Calu3 (cell line): ENCODE measurements around the gene ZC2HC1C. TPM values are rescaled to one million over a fixed set of nuclear protein-coding genes. Genes with fewer than 3 reads are reported as not detected.

Source experiments
- BruUV-seq: library from RNA; stranded (reverse); fragments of 400-500 nt; replicated peaks from 2 replicates; lab custom pipeline; 2021; lab: Mats Ljungman, UMichigan
- CTCF ChIA-PET: fragments of 300-600 bp; sonication (Branson Sonifier 250); formaldehyde crosslinking; loops from one replicate; lab custom pipeline; 2022; ENCODE audit warnings: antibody characterized with exemption; lab: Charles Lee
- DNase-seq: peaks from one replicate; pipeline ENCODE4 v3.0.0; 2022
- H3K27ac Mint-ChIP-seq: one replicate; pipeline ENCODE4 v1.8.0; 2022; ENCODE audit warnings: mixed read lengths; ENCODE audit not compliant: unreplicated experiment
- H3K27me3 Mint-ChIP-seq: one replicate; pipeline ENCODE4 v1.8.0; 2022; ENCODE audit warnings: mixed read lengths; ENCODE audit not compliant: unreplicated experiment
- H3K36me3 Mint-ChIP-seq: one replicate; pipeline ENCODE4 v1.8.0; 2022; ENCODE audit warnings: mild to moderate bottlenecking, moderate library complexity, mixed read lengths; ENCODE audit not compliant: insufficient read depth, unreplicated experiment
- H3K4me1 Mint-ChIP-seq: one replicate; pipeline ENCODE4 v1.8.0; 2022; ENCODE audit warnings: mild to moderate bottlenecking, low read depth, mixed read lengths; ENCODE audit not compliant: unreplicated experiment
- H3K4me3 Mint-ChIP-seq: one replicate; pipeline ENCODE4 v1.8.0; 2022; ENCODE audit warnings: mild to moderate bottlenecking, low read depth, moderate library complexity, mixed read lengths; ENCODE audit not compliant: unreplicated experiment
- H3K9me3 Mint-ChIP-seq: one replicate; pipeline ENCODE4 v1.8.0; 2022; ENCODE audit warnings: low read depth, mixed read lengths; ENCODE audit not compliant: unreplicated experiment
- intact Hi-C: fragments of 100-400 bp; cut with micrococcal nuclease; formaldehyde crosslinking; loops from one replicate; pipeline ENCODE4 v1.10.0; 2022; ENCODE audit not compliant: unreplicated experiment
- total RNA-seq: library from RNA; stranded (reverse); gene quantifications from 2 replicates; pipeline ENCODE4 v1.2.3, GENCODE V29; 2022
- TF ChIP-seq, protein P1 (sequence below): fragments of 200-600 bp; IDR thresholded peaks from one replicate; pipeline ENCODE4 v1.8.0; 2022; ENCODE audit warnings: antibody characterized with exemption; ENCODE audit not compliant: unreplicated experiment

ZC2HC1C gene
- total RNA-seq, 1 experiment from 2014 or later: 5.1 TPM

DNA sequence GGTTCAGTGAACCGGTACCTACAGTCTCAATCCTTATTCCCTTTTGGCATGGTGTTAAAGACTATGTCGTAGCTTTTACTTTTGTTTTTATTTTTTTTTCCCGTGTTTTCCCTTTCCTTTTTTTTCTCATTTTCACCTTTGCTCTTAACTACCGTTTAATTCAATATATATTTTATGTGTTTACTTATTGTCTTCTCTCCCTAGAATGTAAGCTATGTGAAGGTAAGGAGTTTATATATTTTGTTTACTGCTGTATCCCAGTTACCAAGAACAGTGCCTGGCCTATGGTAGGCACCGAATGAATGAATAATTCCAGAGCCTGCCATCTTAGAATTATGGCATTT lies 17.9 kb upstream of the ZC2HC1C start:
- Mint-ChIP-seq H3K27ac (peak overlapping the region; percentile 88), H3K36me3 (peaks cover 26% of the 10 kb centered on the region), H3K4me1 (peaks cover 10% of the 10 kb centered on the region), H3K27me3 (no peaks in the 10 kb centered on the region), H3K9me3 (no peaks in the 10 kb centered on the region), H3K4me3 (peak overlapping the region; percentile 80)
- BruUV-seq: no TSS peak
- intact Hi-C loops: no loop called here
- CTCF ChIA-PET: no interaction called here
- TF ChIP-seq, protein P1, sequence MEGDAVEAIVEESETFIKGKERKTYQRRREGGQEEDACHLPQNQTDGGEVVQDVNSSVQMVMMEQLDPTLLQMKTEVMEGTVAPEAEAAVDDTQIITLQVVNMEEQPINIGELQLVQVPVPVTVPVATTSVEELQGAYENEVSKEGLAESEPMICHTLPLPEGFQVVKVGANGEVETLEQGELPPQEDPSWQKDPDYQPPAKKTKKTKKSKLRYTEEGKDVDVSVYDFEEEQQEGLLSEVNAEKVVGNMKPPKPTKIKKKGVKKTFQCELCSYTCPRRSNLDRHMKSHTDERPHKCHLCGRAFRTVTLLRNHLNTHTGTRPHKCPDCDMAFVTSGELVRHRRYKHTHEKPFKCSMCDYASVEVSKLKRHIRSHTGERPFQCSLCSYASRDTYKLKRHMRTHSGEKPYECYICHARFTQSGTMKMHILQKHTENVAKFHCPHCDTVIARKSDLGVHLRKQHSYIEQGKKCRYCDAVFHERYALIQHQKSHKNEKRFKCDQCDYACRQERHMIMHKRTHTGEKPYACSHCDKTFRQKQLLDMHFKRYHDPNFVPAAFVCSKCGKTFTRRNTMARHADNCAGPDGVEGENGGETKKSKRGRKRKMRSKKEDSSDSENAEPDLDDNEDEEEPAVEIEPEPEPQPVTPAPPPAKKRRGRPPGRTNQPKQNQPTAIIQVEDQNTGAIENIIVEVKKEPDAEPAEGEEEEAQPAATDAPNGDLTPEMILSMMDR: no peak
- no peak for DNase-seq

- Mint-ChIP-seq H3K4me3 (no peak overlapping the region), H3K4me1 (peaks cover 10% of the 10 kb centered on the region), H3K36me3 (peaks cover 32% of the 10 kb centered on the region), H3K27ac (no peak overlapping the region), H3K9me3 (no peaks in the 10 kb centered on the region), H3K27me3 (no peaks in the 10 kb centered on the region)
- TF ChIP-seq, protein P1: no peak
- no TSS peak for BruUV-seq
- intact Hi-C loops: no loop called here
- CTCF ChIA-PET: no interaction called here
- no peak for DNase-seq
Observed at GRCh38 chr14:75053396-75054291, 15.8 kb upstream of the ZC2HC1C start.

GRCh38 chr14:75054421-75054820 lies 15.0 kb upstream of the ZC2HC1C start:
- Mint-ChIP-seq H3K36me3 (peaks cover 39% of the 10 kb centered on the region), H3K4me1 (peaks cover 10% of the 10 kb centered on the region), H3K4me3 (no peak overlapping the region), H3K27me3 (no peaks in the 10 kb centered on the region), H3K27ac (no peak overlapping the region), H3K9me3 (no peaks in the 10 kb centered on the region)
- CTCF ChIA-PET: no interaction called here
- no TSS peak for BruUV-seq
- no peak for DNase-seq
- intact Hi-C loops: no loop called here
- TF ChIP-seq, protein P1: no peak

- H3K36me3 Mint-ChIP-seq: peaks cover 29% of the 10 kb centered on the region
- no TSS peak for BruUV-seq
- H3K4me3 Mint-ChIP-seq: no peak overlapping the region
- CTCF ChIA-PET: no interaction called here
- no peak for DNase-seq
- H3K4me1 Mint-ChIP-seq: peaks cover 12% of the 10 kb centered on the region
- H3K27me3 Mint-ChIP-seq: no peaks in the 10 kb centered on the region
- no peak overlapping the region for H3K27ac Mint-ChIP-seq
- TF ChIP-seq, protein P1: no peak
- H3K9me3 Mint-ChIP-seq: no peaks in the 10 kb centered on the region
- intact Hi-C loops: no loop called here
Observed at GRCh38 chr14:75059642-75060041, 9.8 kb upstream of the ZC2HC1C start.
